KMS-11 (cell line): ENCODE measurements around the gene TRIM8.

Experiments used
- H2AFZ ChIP-seq: fragments of 200-600 bp; sonication (generic); 2 replicates; pipeline ENCODE4 v1.6.1; 2016; ENCODE audit warnings: antibody characterized with exemption, mixed run types, low read depth
- H3K27ac ChIP-seq: fragments of 200-600 bp; sonication (generic); 2 replicates; pipeline ENCODE4 v1.6.1; 2016; ENCODE audit warnings: mild to moderate bottlenecking, mixed run types
- H3K27me3 ChIP-seq: fragments of 200-600 bp; sonication (generic); 2 replicates; pipeline ENCODE4 v1.6.1; 2017; ENCODE audit warnings: mild to moderate bottlenecking, low read depth, mixed run types, moderate library complexity; ENCODE audit not compliant: insufficient read depth
- H3K36me3 ChIP-seq: fragments of 200-600 bp; sonication (generic); 2 replicates; pipeline ENCODE4 v1.6.1; 2017; ENCODE audit warnings: mild to moderate bottlenecking, mixed run types; ENCODE audit not compliant: insufficient read depth
- H3K4me1 ChIP-seq: fragments of 200-600 bp; sonication (generic); 2 replicates; pipeline ENCODE4 v1.6.1; 2016; ENCODE audit warnings: mild to moderate bottlenecking, low read depth, mixed run types; ENCODE audit not compliant: poor library complexity, severe bottlenecking
- H3K4me2 ChIP-seq: fragments of 200-600 bp; sonication (generic); 2 replicates; pipeline ENCODE4 v1.7.0; 2016; ENCODE audit warnings: mild to moderate bottlenecking, mixed run types
- H3K4me3 ChIP-seq: fragments of 200-600 bp; sonication (generic); IDR thresholded peaks from 2 replicates; pipeline ENCODE4 v1.6.1; 2017; ENCODE audit warnings: low read depth, low read length, mixed read lengths; ENCODE audit not compliant: insufficient read depth
- H3K79me2 ChIP-seq: fragments of 200-600 bp; sonication (generic); 2 replicates; pipeline ENCODE4 v1.6.1; 2016; ENCODE audit warnings: low read depth, mixed run types; ENCODE audit not compliant: insufficient read depth
- H3K9ac ChIP-seq: fragments of 200-600 bp; sonication (generic); 2 replicates; pipeline ENCODE4 v1.6.1; 2016; ENCODE audit warnings: mild to moderate bottlenecking, mixed run types
- H4K20me1 ChIP-seq: fragments of 200-600 bp; sonication (generic); 2 replicates; pipeline ENCODE4 v1.6.1; 2016; ENCODE audit warnings: mild to moderate bottlenecking, mixed run types; ENCODE audit not compliant: insufficient read depth
- TF ChIP-seq, protein P1 (sequence below): fragments of 200-600 bp; sonication (generic); conservative IDR thresholded peaks from 2 replicates; pipeline ENCODE4 v1.6.1; 2017; ENCODE audit warnings: low read depth, mild to moderate bottlenecking, antibody characterized with exemption, low read length, moderate library complexity, mixed read lengths

The TRIM8 gene

DNA sequence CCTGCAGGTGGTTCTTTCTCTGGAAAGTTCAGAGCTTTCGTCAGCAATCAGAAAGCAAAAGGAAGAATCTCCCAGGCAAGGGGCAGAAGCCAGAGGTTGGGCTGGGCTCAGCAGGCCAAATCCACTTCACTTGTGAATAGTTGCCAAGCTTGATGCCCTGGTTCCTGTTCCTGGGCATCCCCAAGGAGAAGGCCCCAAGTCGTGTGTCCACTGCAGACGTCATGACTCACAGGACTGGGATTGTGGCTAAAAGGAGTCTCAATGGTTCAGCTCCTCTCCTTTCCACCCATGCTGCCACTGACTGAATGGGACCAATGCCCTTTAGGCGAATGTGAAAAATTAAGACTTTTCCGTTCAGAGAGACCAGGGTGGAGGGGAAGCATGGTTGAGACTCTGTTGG, 38.6 kb upstream of the TRIM8 start:
- Histone ChIP-seq H3K9ac (no peak overlapping the region), H3K79me2 (no peaks in the 10 kb centered on the region), H2AFZ (no peak overlapping the region), H4K20me1 (no peaks in the 10 kb centered on the region), H3K4me2 (no peak overlapping the region), H3K36me3 (no peaks in the 10 kb centered on the region), H3K4me3 (no peak overlapping the region), H3K27me3 (no peaks in the 10 kb centered on the region), H3K4me1 (peaks cover 6% of the 10 kb centered on the region), H3K27ac (no peak overlapping the region)
- TF ChIP-seq, protein P1, sequence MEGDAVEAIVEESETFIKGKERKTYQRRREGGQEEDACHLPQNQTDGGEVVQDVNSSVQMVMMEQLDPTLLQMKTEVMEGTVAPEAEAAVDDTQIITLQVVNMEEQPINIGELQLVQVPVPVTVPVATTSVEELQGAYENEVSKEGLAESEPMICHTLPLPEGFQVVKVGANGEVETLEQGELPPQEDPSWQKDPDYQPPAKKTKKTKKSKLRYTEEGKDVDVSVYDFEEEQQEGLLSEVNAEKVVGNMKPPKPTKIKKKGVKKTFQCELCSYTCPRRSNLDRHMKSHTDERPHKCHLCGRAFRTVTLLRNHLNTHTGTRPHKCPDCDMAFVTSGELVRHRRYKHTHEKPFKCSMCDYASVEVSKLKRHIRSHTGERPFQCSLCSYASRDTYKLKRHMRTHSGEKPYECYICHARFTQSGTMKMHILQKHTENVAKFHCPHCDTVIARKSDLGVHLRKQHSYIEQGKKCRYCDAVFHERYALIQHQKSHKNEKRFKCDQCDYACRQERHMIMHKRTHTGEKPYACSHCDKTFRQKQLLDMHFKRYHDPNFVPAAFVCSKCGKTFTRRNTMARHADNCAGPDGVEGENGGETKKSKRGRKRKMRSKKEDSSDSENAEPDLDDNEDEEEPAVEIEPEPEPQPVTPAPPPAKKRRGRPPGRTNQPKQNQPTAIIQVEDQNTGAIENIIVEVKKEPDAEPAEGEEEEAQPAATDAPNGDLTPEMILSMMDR = no peak

DNA sequence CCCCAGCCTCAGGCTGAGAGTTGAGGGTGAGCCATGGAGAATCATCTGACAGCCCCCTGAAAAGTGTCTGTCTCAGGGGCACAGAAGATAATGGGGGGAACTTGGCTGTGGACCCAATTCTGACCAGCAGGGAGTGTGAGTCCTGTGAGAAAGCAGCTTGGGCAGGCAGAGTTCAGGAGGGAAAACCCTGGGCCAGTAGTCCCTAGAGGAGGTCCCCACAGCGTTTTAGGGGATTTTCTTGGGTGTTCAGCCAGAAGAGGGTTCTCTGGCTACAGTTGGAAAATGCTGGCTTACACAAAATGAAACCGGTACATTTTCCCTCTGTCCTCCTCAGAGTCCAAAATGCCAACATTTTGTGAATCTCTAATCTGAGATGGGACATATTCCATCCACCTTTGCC, 35.8 kb upstream of the TRIM8 start:
- no peaks in the 10 kb centered on the region for H3K27me3 ChIP-seq
- no peak overlapping the region for H3K27ac ChIP-seq
- H3K36me3 ChIP-seq = no peaks in the 10 kb centered on the region
- H3K4me2 ChIP-seq = no peak overlapping the region
- peaks cover 6% of the 10 kb centered on the region for H3K4me1 ChIP-seq
- no peak overlapping the region for H3K4me3 ChIP-seq
- no peak overlapping the region for H3K9ac ChIP-seq
- no peaks in the 10 kb centered on the region for H4K20me1 ChIP-seq
- no peak overlapping the region for H2AFZ ChIP-seq
- H3K79me2 ChIP-seq = no peaks in the 10 kb centered on the region
- TF ChIP-seq, protein P1 = no peak

DNA sequence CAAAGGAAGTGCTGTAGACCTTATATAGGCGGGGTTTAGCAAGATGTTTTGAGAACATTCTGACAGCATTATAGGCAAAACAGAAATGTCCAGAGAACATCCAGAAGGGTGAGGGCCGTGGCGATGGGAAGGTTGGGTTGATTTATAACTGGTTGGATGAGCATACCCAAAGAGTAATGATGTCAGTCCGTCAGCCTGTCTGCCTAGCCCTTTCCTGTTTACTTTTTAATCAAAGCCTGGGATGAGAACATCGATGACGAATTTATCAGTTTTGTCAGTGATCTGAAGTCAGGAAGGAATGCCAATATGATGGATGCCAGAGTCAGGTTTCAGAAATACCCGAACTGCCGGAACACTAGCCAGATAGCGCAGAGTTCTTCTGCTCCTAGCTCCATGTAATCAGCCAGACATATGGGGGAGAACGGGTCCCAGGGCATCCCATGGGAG, 33.8 kb upstream of the TRIM8 start:
- H3K4me3 ChIP-seq = no peak overlapping the region
- H3K4me1 ChIP-seq = peaks cover 6% of the 10 kb centered on the region
- TF ChIP-seq, protein P1 = no peak
- no peaks in the 10 kb centered on the region for H3K79me2 ChIP-seq
- no peak overlapping the region for H3K27ac ChIP-seq
- no peaks in the 10 kb centered on the region for H3K27me3 ChIP-seq
- H3K36me3 ChIP-seq = no peaks in the 10 kb centered on the region
- no peak overlapping the region for H3K9ac ChIP-seq
- H3K4me2 ChIP-seq = no peak overlapping the region
- no peak overlapping the region for H2AFZ ChIP-seq
- H4K20me1 ChIP-seq = no peaks in the 10 kb centered on the region

DNA sequence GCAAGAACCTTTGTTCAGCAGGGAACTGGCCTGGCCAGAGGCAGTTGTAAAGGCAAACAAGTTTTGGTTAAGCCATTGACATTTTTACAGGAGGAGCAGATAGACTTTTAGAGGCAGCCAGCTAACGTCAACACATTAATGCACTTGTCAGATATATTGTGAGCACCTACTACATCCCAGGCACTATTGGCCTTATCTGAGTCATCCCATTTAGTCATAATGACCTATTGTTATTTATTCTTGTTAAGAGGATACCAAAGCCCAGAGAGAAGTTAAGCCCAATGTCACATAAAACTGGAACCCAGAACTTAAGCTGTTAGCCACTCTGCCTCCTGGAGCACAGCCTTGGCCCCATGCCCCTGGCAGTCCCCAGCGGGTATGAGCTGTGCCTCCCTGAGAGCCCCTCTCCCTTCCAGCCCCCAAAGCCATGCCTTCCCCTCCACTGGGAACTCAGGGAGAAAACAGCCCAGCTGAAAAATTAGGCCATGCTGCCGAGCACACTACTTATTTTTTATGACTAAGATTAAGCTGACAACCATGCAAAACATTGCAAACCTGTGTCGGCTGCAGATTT, 32.7 kb upstream of the TRIM8 start:
- peaks cover 6% of the 10 kb centered on the region for H3K4me1 ChIP-seq
- TF ChIP-seq, protein P1 = no peak
- no peak overlapping the region for H3K9ac ChIP-seq
- no peak overlapping the region for H3K4me3 ChIP-seq
- H3K4me2 ChIP-seq = no peak overlapping the region
- no peak overlapping the region for H3K27ac ChIP-seq
- H4K20me1 ChIP-seq = no peaks in the 10 kb centered on the region
- no peak overlapping the region for H2AFZ ChIP-seq
- H3K27me3 ChIP-seq = no peaks in the 10 kb centered on the region
- no peaks in the 10 kb centered on the region for H3K79me2 ChIP-seq
- no peaks in the 10 kb centered on the region for H3K36me3 ChIP-seq
